ENCODE results near the gene ATXN10. TPM values are rescaled to one million over a fixed set of nuclear protein-coding genes. Genes with fewer than 3 reads are reported as not detected.

Gene ATXN10
- total and polyA plus RNA-seq, 2 of the 8 experiments (the other 6 are each of a cell fraction or from before 2014, with no cell fraction given), result 134 to 210 TPM

GRCh38 chr22:45642986-45643385, 28.6 kb upstream of the ATXN10 start:
- H4K91ac ChIP-seq (replicated peaks; ENCODE audit: insufficient read length, low read length), result no peak overlapping the region
- H2AFZ ChIP-seq (ENCODE audit: low read length), result no peak overlapping the region
- no peak for DNase-seq (ENCODE audit: low read depth in 1 of 2, low spot score in 2 of 2)
- H2BK15ac ChIP-seq (ENCODE audit: low read length), result no peak overlapping the region
- no peak overlapping the region for H3K9ac ChIP-seq (replicated peaks in 1 of 4; ENCODE audit: extremely low read depth in 1 of 4, low read depth in 3 of 4, low read length in 3 of 4)
- H2BK120ac ChIP-seq (replicated peaks; ENCODE audit: low read depth, low read length), result no peak overlapping the region
- H3K4me2 ChIP-seq (ENCODE audit: insufficient read depth in 1 of 2, low read depth in 2 of 2, low read length in 2 of 2), result no peak overlapping the region
- H2BK5ac ChIP-seq (ENCODE audit: low read depth, low read length), result no peak overlapping the region
- no peak overlapping the region for H3K18ac ChIP-seq (ENCODE audit: extremely low read depth, low read length)
- H3K4me3 ChIP-seq (ENCODE audit: extremely low read depth in 1 of 4, insufficient read depth in 2 of 4, low read depth in 3 of 4, low read length in 4 of 4), result no peak overlapping the region
- no peaks in the 10 kb centered on the region for H3K79me2 ChIP-seq (ENCODE audit: control insufficient read depth in 1 of 2, insufficient read depth in 2 of 2, low read length in 2 of 2)
- no peak overlapping the region for H3K23ac ChIP-seq (ENCODE audit: insufficient read length)
- H3K4ac ChIP-seq (replicated peaks; ENCODE audit: insufficient read length, low read depth, low read length), result no peak overlapping the region
- 81% methylated on average over 2 of the region's 2 CpGs; no CpG with 5 or more reads in 1 of the 2 experiments for WGBS, 2 experiments (ENCODE audit: extremely low coverage in 1 of 2, insufficient coverage in 1 of 2, insufficient read length in 1 of 2, insufficient replicate concordance in 2 of 2, low coverage in 1 of 2, low lambda C conversion rate in 2 of 2, missing lambda C conversion rate in 1 of 2)
- H3K27me3 ChIP-seq (replicated peaks in 1 of 4; ENCODE audit: control insufficient read depth in 3 of 4, extremely low read depth in 1 of 4, insufficient read depth in 3 of 4, low read length in 3 of 4), result peaks cover 0 to 22% (median 7%) of the 10 kb centered on the region in 4 experiments; a peak in 5 of 7 replicates
- H2BK12ac ChIP-seq (ENCODE audit: low read depth, low read length), result no peak overlapping the region
- no peaks in the 10 kb centered on the region for H3K36me3 ChIP-seq (ENCODE audit: control insufficient read depth in 2 of 4, insufficient read depth in 4 of 4, low read length in 3 of 4)
- ChIA-PET CTCF (ENCODE audit: partially characterized antibody) (interaction anchor here (0.6 to 1.2 kb wide), 2 partner anchors 14 to 69 kb away, joined by 3 to 5 read pairs; no protein-coding TSS in a partner anchor), POLR2A (ENCODE audit: partially characterized antibody) (no interaction called here)
- H3K27ac ChIP-seq (ENCODE audit: low read depth, low read length), result no peak overlapping the region
- H4K8ac ChIP-seq (ENCODE audit: extremely low read depth, insufficient read depth, low read length), result no peak overlapping the region
- no peaks in the 10 kb centered on the region for H3K79me1 ChIP-seq (ENCODE audit: low read depth, low read length)
- H3K4me1 ChIP-seq (replicated peaks in 1 of 4; ENCODE audit: control insufficient read depth in 3 of 4, insufficient read depth in 4 of 4, low read length in 3 of 4), result peaks cover 0 to 22% (median 16%) of the 10 kb centered on the region in 4 experiments; a peak in 6 of 7 replicates
- peaks cover 3% of the 10 kb centered on the region; the same call in 1 of the 2 replicates for H3K23me2 ChIP-seq (ENCODE audit: low read depth, low read length)
- no peak for FAIRE-seq
- no peak overlapping the region for H2BK20ac ChIP-seq (ENCODE audit: low read length)
- no peaks in the 10 kb centered on the region for H4K20me1 ChIP-seq (replicated peaks in 1 of 2; ENCODE audit: control insufficient read depth in 1 of 2, insufficient read depth in 2 of 2, low read length in 2 of 2)
- no peak overlapping the region for H3K56ac ChIP-seq (replicated peaks; ENCODE audit: insufficient read length, low read depth, low read length)
- no peaks in the 10 kb centered on the region for H3K9me3 ChIP-seq (ENCODE audit: insufficient read depth in 2 of 2, low read depth in 1 of 2, low read length in 1 of 2)
- no peak overlapping the region for H4K5ac ChIP-seq (ENCODE audit: insufficient read length, low read depth, low read length)
- no peak overlapping the region for H2AK5ac ChIP-seq (ENCODE audit: low read depth, low read length)
- TF ChIP-seq ASH2L (IDR thresholded peaks at IDR 0.05; ENCODE audit: low read length) (no peak), TAF7 (optimal IDR thresholded peaks at IDR 0.05; ENCODE audit: borderline replicate concordance, low read depth, low read length) (no peak)
- no peak overlapping the region for H3K14ac ChIP-seq (ENCODE audit: insufficient read length)

Data from H1 (cell line).